GM23338 (cell line): ENCODE measurements around the gene TNFRSF4. TPM values are rescaled to one million over a fixed set of nuclear protein-coding genes. Genes with fewer than 3 reads are reported as not detected.
"Not testable (repeated sequence)": the region's sequence is repeated elsewhere in the genome, so short reads cannot be mapped to it uniquely, and the experiment has no call there.

ENCODE experiments used
- ATAC-seq: fragments of 200-7000 bp; cut with Tn5 transposase; 3 replicates; pipeline ENCODE4 v1.9.1; 2020
- DNase-seq: peaks from one replicate; pipeline ENCODE4 v3.0.0-alpha.2; 2015; ENCODE audit warnings: low spot score
- H2AFZ ChIP-seq: fragments of 200-600 bp; sonication (generic); 2 replicates; pipeline ENCODE4 v1.8.0; 2016; ENCODE audit warnings: antibody characterized with exemption, mild to moderate bottlenecking, moderate library complexity
- H3F3A ChIP-seq: fragments of 200-600 bp; sonication (generic); replicated peaks from 2 replicates; pipeline ENCODE4 v1.8.0; 2017; ENCODE audit warnings: antibody characterized with exemption, mixed run types, low read depth
- H3K27ac ChIP-seq: fragments of 200-600 bp; sonication (generic); 2 replicates; pipeline ENCODE4 v1.6.1; 2016; ENCODE audit warnings: low read depth
- H3K27me3 ChIP-seq: fragments of 200-600 bp; sonication (generic); 2 replicates; pipeline ENCODE4 v1.8.0; 2016; ENCODE audit warnings: mild to moderate bottlenecking, mixed run types, moderate library complexity; ENCODE audit not compliant: insufficient read depth
- H3K36me3 ChIP-seq: fragments of 200-600 bp; sonication (generic); 2 replicates; pipeline ENCODE4 v1.8.0; 2016; ENCODE audit warnings: mild to moderate bottlenecking; ENCODE audit not compliant: insufficient read depth
- H3K4me1 ChIP-seq: fragments of 200-600 bp; sonication (generic); 2 replicates; pipeline ENCODE4 v1.8.0; 2016; ENCODE audit warnings: mild to moderate bottlenecking, moderate library complexity; ENCODE audit not compliant: insufficient read depth
- H3K4me2 ChIP-seq: fragments of 200-600 bp; sonication (generic); 2 replicates; pipeline ENCODE4 v1.7.1; 2017; ENCODE audit warnings: mixed run types
- H3K4me3 ChIP-seq: fragments of 200-600 bp; sonication (generic); 2 replicates; pipeline ENCODE4 v1.6.1; 2016; ENCODE audit warnings: mixed run types
- H3K79me2 ChIP-seq: fragments of 200-600 bp; sonication (generic); replicated peaks from 2 replicates; pipeline ENCODE4 v1.8.0; 2017; ENCODE audit warnings: mild to moderate bottlenecking; ENCODE audit not compliant: insufficient read depth
- H3K9me2 ChIP-seq: fragments of 200-600 bp; sonication (generic); 2 replicates; pipeline ENCODE4 v1.8.0; 2017; ENCODE audit not compliant: insufficient read depth
- H4K20me1 ChIP-seq: fragments of 200-600 bp; sonication (generic); replicated peaks from 2 replicates; pipeline ENCODE4 v1.8.0; 2017; ENCODE audit warnings: mild to moderate bottlenecking; ENCODE audit not compliant: insufficient read depth
- H3K27ac Mint-ChIP-seq: 2 replicates; pipeline ENCODE4 v1.8.0; 2020; ENCODE audit warnings: inconsistent platforms, mild to moderate bottlenecking, moderate library complexity, mixed read lengths
- H3K27me3 Mint-ChIP-seq: 3 replicates; pipeline ENCODE4 v1.8.0; 2022; ENCODE audit warnings: low read depth, mild to moderate bottlenecking, moderate library complexity, mixed read lengths, inconsistent platforms; ENCODE audit not compliant: insufficient read depth, poor library complexity
- H3K36me3 Mint-ChIP-seq: 3 replicates; pipeline ENCODE4 v1.8.0; 2021; ENCODE audit warnings: low read depth, mild to moderate bottlenecking, inconsistent platforms, moderate library complexity, mixed read lengths
- H3K4me1 Mint-ChIP-seq: 3 replicates; pipeline ENCODE4 v1.8.0; 2020; ENCODE audit warnings: mild to moderate bottlenecking, inconsistent platforms, mixed read lengths
- H3K4me3 Mint-ChIP-seq: 3 replicates; pipeline ENCODE4 v1.8.0; 2021; ENCODE audit warnings: moderate library complexity, mild to moderate bottlenecking, inconsistent platforms, mixed read lengths
- H3K9me3 Mint-ChIP-seq: 3 replicates; pipeline ENCODE4 v1.8.0; 2020; ENCODE audit warnings: moderate library complexity, mild to moderate bottlenecking, inconsistent platforms, mixed read lengths
- CREB1 ChIP-seq: fragments of 250-450 bp; sonication (Bioruptor Pico); IDR thresholded peaks from 2 replicates; pipeline ENCODE4 v1.5.0; 2020; ENCODE audit warnings: low read depth, mild to moderate bottlenecking, moderate library complexity
- CTCF ChIP-seq, 2 experiments: fragments of 200-600 bp in 1 of 2; sonication (generic) in 1 of 2; conservative IDR thresholded peaks; 2 replicates each; pipeline versions ENCODE4 v1.5.1 to v1.6.1; 2016 to 2017; ENCODE audit warnings: antibody characterized with exemption in 2 of 2, low read depth in 2 of 2, mild to moderate bottlenecking in 2 of 2, moderate library complexity in 1 of 2
- EZH2phosphoT487 ChIP-seq: fragments of 200-600 bp; sonication (generic); IDR thresholded peaks from one replicate; pipeline ENCODE4 v1.8.1; 2018; ENCODE audit warnings: antibody characterized with exemption; ENCODE audit not compliant: unreplicated experiment
- JUNB ChIP-seq: IDR thresholded peaks from one replicate; pipeline ENCODE4 v1.6.1; 2016; ENCODE audit warnings: antibody characterized with exemption; ENCODE audit not compliant: unreplicated experiment
- NANOG ChIP-seq: IDR thresholded peaks from 2 replicates; pipeline ENCODE4 v1.6.1; 2016; ENCODE audit warnings: antibody characterized with exemption, borderline replicate concordance
- POLR2AphosphoS5 ChIP-seq: IDR thresholded peaks from 2 replicates; pipeline ENCODE4 v1.6.1; 2016; ENCODE audit warnings: antibody characterized with exemption, low read depth
- ZNF114 ChIP-seq: fragments of 250-450 bp; sonication (Bioruptor Pico); IDR thresholded peaks from 2 replicates; pipeline ENCODE4 v1.5.0; 2020; ENCODE audit warnings: mild to moderate bottlenecking, moderate library complexity
- ZNF462 ChIP-seq: fragments of 250-450 bp; sonication (Bioruptor Pico); IDR thresholded peaks from 2 replicates; pipeline ENCODE4 v1.5.0; 2020; ENCODE audit warnings: mild to moderate bottlenecking, moderate library complexity
- polyA plus RNA-seq: library from polyadenylated mRNA; unstranded; fragments of >200 nt; fragmentation: Nextera tagmentation; extraction: Ambion mirVana; gene quantifications from 2 replicates; pipeline ENCODE4 v1.2.1, GENCODE V29; 2016
- total RNA-seq: library from RNA; depleted of rRNA; stranded (reverse); fragments of >200 nt; shearing (Covaris generic); gene quantifications from 2 replicates; pipeline ENCODE4 v1.2.3, GENCODE V29; 2014

Gene TNFRSF4
- total and polyA plus RNA-seq, 2 experiments from 2014 or later, result not detected

- TF ChIP-seq CTCF (conservative IDR thresholded peaks at IDR 0.05; ENCODE audit: low read depth in 2 of 2) (no peak), JUNB (no peak), NANOG (no peak), POLR2AphosphoS5 (no peak), EZH2phosphoT487 (no peak)
Measured at GRCh38 chr1:1176931-1177330, 37.0 kb downstream of the TNFRSF4 start (continued).

GRCh38 chr1:1176063-1176761 lies 37.7 kb downstream of the TNFRSF4 start:
- not testable (repeated sequence) for H3K79me2 ChIP-seq
- H3K4me2 ChIP-seq, result peak overlapping the region; percentile 66; the same call in 1 of the 2 replicates
- ATAC-seq, result peak; percentile 38

GRCh38 chr1:1175221-1176062 lies 38.5 kb downstream of the TNFRSF4 start:
- no peaks in the 10 kb centered on the region for H3F3A ChIP-seq
- H3K4me1 Mint-ChIP-seq, result peaks cover 22% of the 10 kb centered on the region
- no peak overlapping the region for H3K27ac ChIP-seq
- H3K4me3 ChIP-seq, result no peak overlapping the region
- H3K27ac Mint-ChIP-seq, result no peak overlapping the region
- H3K36me3 ChIP-seq, result no peaks in the 10 kb centered on the region
- ATAC-seq (no peak), DNase-seq (peak; percentile 0)
- H3K9me2 ChIP-seq, result no peaks in the 10 kb centered on the region
- peaks cover 12% of the 10 kb centered on the region for H3K27me3 Mint-ChIP-seq
- no peak overlapping the region for H3K4me3 Mint-ChIP-seq
- no peaks in the 10 kb centered on the region; the same call in 2 of the 3 replicates for H3K9me3 Mint-ChIP-seq
- no peak overlapping the region for H3K4me2 ChIP-seq
- H3K27me3 ChIP-seq, result no peaks in the 10 kb centered on the region
- H3K36me3 Mint-ChIP-seq, result no peaks in the 10 kb centered on the region
- no peak overlapping the region for H2AFZ ChIP-seq
- H3K4me1 ChIP-seq, result peaks cover 13% of the 10 kb centered on the region; the same call in 1 of the 2 replicates
- H4K20me1 ChIP-seq, result no peaks in the 10 kb centered on the region
- H3K79me2 ChIP-seq, result no peaks in the 10 kb centered on the region
- TF ChIP-seq CREB1 (no peak), ZNF462 (CRISPR knock-in tag) (no peak), EZH2phosphoT487 (no peak), ZNF114 (CRISPR knock-in tag) (no peak), POLR2AphosphoS5 (no peak)

More at GRCh38 chr1:1176063-1176761, 37.7 kb downstream of the TNFRSF4 start:
- H3K4me3 Mint-ChIP-seq, H3K9me3 Mint-ChIP-seq, H3K27ac Mint-ChIP-seq, H3K4me3 ChIP-seq, H3K27me3 ChIP-seq, H3K36me3 Mint-ChIP-seq, H3K9me2 ChIP-seq, H3F3A ChIP-seq, H4K20me1 ChIP-seq, H3K36me3 ChIP-seq: not testable (repeated sequence)
- Mint-ChIP-seq H3K27me3 (peaks cover 14% of the 10 kb centered on the region), H3K4me1 (peaks cover 22% of the 10 kb centered on the region)
- peak; percentile 87 for DNase-seq
- Histone ChIP-seq H3K27ac (peak overlapping the region; percentile 69; the same call in 1 of the 2 replicates), H2AFZ (0 out of 2 replicates have a peak overlapping the region, but pooled peaks have one; percentile 38), H3K4me1 (peaks cover 13% of the 10 kb centered on the region; the same call in 1 of the 2 replicates)
